Body of pancreas (tissue), 4 donors: ENCODE results near the gene RUNDC3A. TPM values are rescaled to one million over a fixed set of nuclear protein-coding genes. Genes with fewer than 3 reads are reported as not detected.

Experiments used
- ATAC-seq: fragments of 150-250 bp; one replicate; pipeline ENCODE4 v1.9.1; 2016
- DNase-seq, 4 donors: peaks; one replicate each; pipeline ENCODE4 v3.0.0-alpha.2; 2019
- H3K27ac ChIP-seq, 4 donors: fragments of 200-600 bp; sonication (generic); 1 replicate in 3 of 4; 2 replicates in 1 of 4; pipeline versions ENCODE4 v1.5.1 to v1.6.1; 2016 to 2019; ENCODE audit warnings: mild to moderate bottlenecking in 1 of 4, mixed read lengths in 1 of 4, moderate library complexity in 1 of 4
- H3K27me3 ChIP-seq, 2 donors: fragments of 200-600 bp; sonication (generic); one replicate each; pipeline ENCODE4 v1.6.0; 2016; ENCODE audit warnings: mild to moderate bottlenecking in 1 of 2
- H3K36me3 ChIP-seq, 2 donors: fragments of 200-600 bp; sonication (generic); replicated peaks in 1 of 2; 2 replicates each; pipeline ENCODE4 v1.5.1; 2016; ENCODE audit warnings: low read depth in 2 of 2; ENCODE audit not compliant: insufficient read depth in 1 of 2
- H3K4me1 ChIP-seq: fragments of 200-600 bp; sonication (generic); one replicate; pipeline ENCODE4 v1.6.0; 2016
- H3K4me3 ChIP-seq, 2 donors: fragments of 200-600 bp; sonication (generic); 1 replicate in 1 of 2; 2 replicates in 1 of 2; pipeline ENCODE4 v1.5.1; 2016 to 2019
- H3K9me3 ChIP-seq, 3 donors: fragments of 200-600 bp; sonication (generic); 1 replicate in 2 of 3; 2 replicates in 1 of 3; pipeline ENCODE4 v1.5.1; 2016
- POLR2A ChIP-seq, 3 donors: fragments of 450-650 bp; IDR thresholded peaks; one replicate each; pipeline ENCODE4 v1.6.1; 2016; ENCODE audit warnings: antibody characterized with exemption in 3 of 3, mild to moderate bottlenecking in 2 of 3
- WGBS, 2 donors: methylation state at CpG; one replicate each; pipeline ENCODE4 v1.1.5; 2017; 5-methylcytosine and 5-hydroxymethylcytosine counted together
- intact Hi-C: fragments of 100-400 bp; cut with DNase I; formaldehyde crosslinking; loops from one replicate; pipeline ENCODE4 v1.15.1; 2023
- total RNA-seq, 2 donors: library from RNA; depleted of rRNA; stranded (reverse); fragments of >200 nt; gene quantifications; one replicate each; pipeline ENCODE4 v1.1.0, GENCODE V29; 2016
- TF ChIP-seq, protein P1 (sequence below), 7 experiments: fragments of 450-650 bp in 4 of 7; fragments of 200-600 bp in 3 of 7; sonication (generic) in 3 of 7; IDR thresholded peaks; one replicate each; pipeline ENCODE4 v1.5.1; 2016 to 2019; ENCODE audit warnings: antibody characterized with exemption in 7 of 7

Gene RUNDC3A
- total RNA-seq, 2 donors from 2014 or later: 2.6 TPM; not detected in 1

DNA sequence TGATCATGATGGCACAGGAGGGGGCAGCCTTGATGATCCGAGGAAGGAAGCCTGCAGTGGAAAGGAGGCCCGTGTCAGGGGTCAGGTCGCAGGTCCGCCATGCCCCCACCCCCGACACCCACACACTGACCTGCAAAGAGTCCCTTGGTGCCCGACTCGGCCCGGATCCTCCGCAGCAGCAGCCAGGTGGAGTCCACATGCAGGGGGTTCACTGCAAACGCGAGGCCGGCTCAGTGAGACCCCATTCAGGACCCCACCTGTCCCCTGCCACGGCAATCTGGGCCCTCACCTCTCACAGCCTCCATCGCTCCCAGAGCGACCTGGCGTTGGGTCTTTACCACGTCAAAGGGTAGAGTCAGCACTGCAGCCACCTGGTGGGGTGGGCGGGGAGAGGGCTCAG is 11.7 kb downstream of the RUNDC3A start:
- intact Hi-C loops: loop anchor here (5.0 kb wide), 1 partner anchor 103 kb away; the partner anchor contains the start of gene UBTF
- DNase-seq: no peak
- H3K9me3 ChIP-seq: no peaks in the 10 kb centered on the region
- no peak for TF ChIP-seq POLR2A (IDR thresholded peaks at IDR 0.05)
- TF ChIP-seq, protein P1, sequence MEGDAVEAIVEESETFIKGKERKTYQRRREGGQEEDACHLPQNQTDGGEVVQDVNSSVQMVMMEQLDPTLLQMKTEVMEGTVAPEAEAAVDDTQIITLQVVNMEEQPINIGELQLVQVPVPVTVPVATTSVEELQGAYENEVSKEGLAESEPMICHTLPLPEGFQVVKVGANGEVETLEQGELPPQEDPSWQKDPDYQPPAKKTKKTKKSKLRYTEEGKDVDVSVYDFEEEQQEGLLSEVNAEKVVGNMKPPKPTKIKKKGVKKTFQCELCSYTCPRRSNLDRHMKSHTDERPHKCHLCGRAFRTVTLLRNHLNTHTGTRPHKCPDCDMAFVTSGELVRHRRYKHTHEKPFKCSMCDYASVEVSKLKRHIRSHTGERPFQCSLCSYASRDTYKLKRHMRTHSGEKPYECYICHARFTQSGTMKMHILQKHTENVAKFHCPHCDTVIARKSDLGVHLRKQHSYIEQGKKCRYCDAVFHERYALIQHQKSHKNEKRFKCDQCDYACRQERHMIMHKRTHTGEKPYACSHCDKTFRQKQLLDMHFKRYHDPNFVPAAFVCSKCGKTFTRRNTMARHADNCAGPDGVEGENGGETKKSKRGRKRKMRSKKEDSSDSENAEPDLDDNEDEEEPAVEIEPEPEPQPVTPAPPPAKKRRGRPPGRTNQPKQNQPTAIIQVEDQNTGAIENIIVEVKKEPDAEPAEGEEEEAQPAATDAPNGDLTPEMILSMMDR (IDR thresholded peaks at IDR 0.05): no peak
- H3K27me3 ChIP-seq: peaks cover 0 to 9% of the 10 kb centered on the region in 2 donors
- H3K36me3 ChIP-seq: peaks cover 7 to 23% of the 10 kb centered on the region in 2 donors
- WGBS, 2 donors: 84 to 90% methylated on average over 7 to 18 of the region's 18 CpGs
- ATAC-seq: no peak
- no peak overlapping the region for H3K27ac ChIP-seq
- H3K4me3 ChIP-seq: no peak overlapping the region
- H3K4me1 ChIP-seq: peaks cover 22% of the 10 kb centered on the region

DNA sequence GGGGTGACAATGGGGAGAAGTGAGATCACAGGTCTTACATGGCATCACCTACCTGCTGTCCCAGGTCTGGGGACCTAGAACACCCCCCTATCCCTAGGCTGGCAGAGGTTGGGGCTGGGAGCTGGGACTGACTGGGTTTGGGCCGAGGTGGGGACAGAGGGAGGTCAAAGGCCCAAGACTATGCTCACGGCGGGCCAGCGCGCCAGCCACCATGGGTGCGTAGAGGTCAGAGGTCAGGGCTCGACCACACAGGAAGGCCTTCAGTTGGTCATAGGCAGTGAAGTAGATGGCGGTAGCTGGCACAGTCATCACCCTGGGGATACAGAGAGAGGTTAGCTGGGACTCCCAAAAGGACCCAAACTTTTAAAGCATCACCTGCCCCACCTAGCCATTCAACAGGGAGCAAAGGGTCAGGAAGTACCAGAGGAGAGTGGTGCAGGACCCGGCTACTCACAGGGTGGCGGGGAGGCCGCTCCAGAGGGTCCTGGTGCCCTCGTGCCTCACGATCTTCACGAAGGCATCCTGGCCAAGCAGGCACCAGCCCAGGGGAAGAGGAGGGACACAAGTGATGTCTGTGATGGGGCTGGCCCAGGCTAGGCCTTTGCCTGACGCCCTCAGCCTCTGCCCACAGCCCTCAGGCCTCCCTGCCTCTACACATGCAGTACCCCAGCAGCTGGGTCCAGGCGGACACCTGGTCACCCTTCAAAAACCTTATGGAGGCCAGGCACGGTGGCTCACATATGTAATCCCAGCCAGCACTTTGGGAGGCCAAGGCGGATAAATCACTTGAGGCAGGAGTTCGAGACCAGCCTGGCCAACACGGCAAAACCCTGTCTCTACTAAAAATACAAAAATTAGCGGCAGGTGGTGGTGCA is 13.1 kb downstream of the RUNDC3A start:
- Histone ChIP-seq H3K36me3 (peaks cover 7 to 23% of the 10 kb centered on the region in 2 donors), H3K4me3 (no peak overlapping the region), H3K4me1 (peaks cover 29% of the 10 kb centered on the region), H3K9me3 (no peaks in the 10 kb centered on the region), H3K27ac (no peak overlapping the region), H3K27me3 (no peaks in the 10 kb centered on the region)
- TF ChIP-seq, protein P1 (IDR thresholded peaks at IDR 0.05): no peak
- no peak for TF ChIP-seq POLR2A (IDR thresholded peaks at IDR 0.05)
- ATAC-seq (no peak), DNase-seq (no peak)
- WGBS, 2 donors: 92 to 95% methylated on average over 12 to 21 of the region's 21 CpGs
- intact Hi-C loops: loop anchor here (5.0 kb wide), 1 partner anchor 104 kb away; the partner anchor contains the start of gene UBTF

DNA sequence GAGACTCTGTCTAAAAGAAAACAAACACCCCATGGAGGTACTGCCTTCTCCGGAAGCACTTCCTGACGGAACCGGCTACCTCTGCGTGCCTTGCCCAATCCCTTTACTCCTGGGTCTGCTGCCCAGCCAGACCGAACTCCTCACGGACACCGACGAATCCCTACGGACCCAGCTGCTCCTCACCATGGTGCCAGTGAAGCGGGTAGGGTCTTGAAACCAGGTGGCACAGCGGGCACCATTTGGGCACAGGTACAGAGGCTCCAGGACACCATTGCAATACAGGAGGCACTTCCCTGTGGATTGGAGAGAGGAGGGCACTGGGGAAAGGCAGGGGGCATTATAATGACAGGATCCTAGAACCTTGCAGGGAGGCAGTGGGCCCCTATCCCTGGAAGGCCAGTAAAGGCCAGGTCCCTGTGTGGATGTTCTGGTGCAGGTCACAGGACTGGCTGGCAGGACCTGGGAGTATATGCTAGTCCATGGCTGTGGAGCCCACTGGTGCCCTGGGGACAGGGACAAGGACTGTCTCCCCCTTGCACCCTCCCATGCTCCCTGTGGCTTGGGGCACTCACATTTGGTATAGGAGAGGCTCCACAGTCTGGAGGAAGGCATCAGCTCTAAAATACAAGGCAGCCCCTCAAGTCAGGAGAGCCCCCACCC is 14.0 kb downstream of the RUNDC3A start:
- Histone ChIP-seq H3K9me3 (no peaks in the 10 kb centered on the region), H3K27me3 (no peaks in the 10 kb centered on the region), H3K36me3 (peaks cover 7 to 23% of the 10 kb centered on the region in 2 donors), H3K27ac (no peak overlapping the region), H3K4me3 (no peak overlapping the region), H3K4me1 (peaks cover 33% of the 10 kb centered on the region)
- TF ChIP-seq, protein P1 (IDR thresholded peaks at IDR 0.05): no peak
- TF ChIP-seq POLR2A (IDR thresholded peaks at IDR 0.05): no peak
- intact Hi-C loops: loop anchor here (5.0 kb wide), 1 partner anchor 105 kb away; the partner anchor contains the start of gene UBTF
- no peak for ATAC-seq
- 92 to 100% methylated on average over 3 to 11 of the region's 11 CpGs for WGBS, 2 donors
- no peak for DNase-seq

DNA sequence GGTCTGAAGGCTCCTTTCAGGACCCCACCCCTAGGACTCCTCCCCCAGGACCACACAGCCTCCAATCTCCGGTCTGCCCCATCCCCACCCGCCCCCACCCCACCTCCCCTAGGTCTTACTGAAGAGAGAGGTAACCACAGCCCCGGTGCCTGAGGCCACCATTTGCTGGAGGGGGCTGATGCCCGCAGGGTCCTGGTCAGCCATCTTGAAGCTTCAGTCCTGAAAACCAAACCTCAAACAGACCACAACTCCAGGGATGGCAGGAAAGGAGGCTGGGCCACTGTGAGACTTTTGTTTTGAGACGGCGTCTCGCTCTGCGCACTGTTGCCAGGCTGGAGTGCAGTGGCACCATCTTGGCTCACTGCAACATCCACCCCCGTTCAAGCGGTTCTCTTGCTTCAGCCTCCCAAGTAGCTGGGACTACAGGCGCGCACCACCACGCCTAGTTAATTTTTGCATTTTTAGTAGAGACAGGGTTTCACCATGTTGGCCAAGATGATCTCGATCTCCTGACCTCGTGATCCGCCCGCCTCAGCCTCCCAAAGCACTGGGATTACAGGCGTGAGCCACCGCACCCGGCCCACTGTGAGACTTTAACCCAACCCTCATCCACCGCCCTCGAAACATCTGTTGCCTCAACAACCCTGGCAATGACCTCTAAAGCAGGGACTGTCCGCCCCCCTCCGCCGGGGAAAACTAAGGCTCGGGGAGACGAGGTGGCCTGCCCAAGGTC is 15.1 kb downstream of the RUNDC3A start:
- intact Hi-C loops: loop anchor here (5.0 kb wide), 1 partner anchor 106 kb away; the partner anchor contains the start of gene UBTF
- 53 to 64% methylated on average over 19 to 26 of the region's 27 CpGs for whole genome bisulfite sequencing, 2 donors
- peaks cover 7 to 23% of the 10 kb centered on the region in 2 donors for H3K36me3 ChIP-seq
- TF ChIP-seq, protein P1 (IDR thresholded peaks at IDR 0.05): no peak
- TF ChIP-seq POLR2A (IDR thresholded peaks at IDR 0.05): no peak
- no peak for ATAC-seq
- peaks cover 33% of the 10 kb centered on the region for H3K4me1 ChIP-seq
- no peaks in the 10 kb centered on the region for H3K27me3 ChIP-seq
- H3K27ac ChIP-seq: no peak overlapping the region
- peak overlapping the region; percentile 60 to 92 for H3K4me3 ChIP-seq
- DNase-seq: no peak
- no peaks in the 10 kb centered on the region for H3K9me3 ChIP-seq
